GM12878 (cell line): ENCODE measurements around the gene TAS2R10. TPM values are rescaled to one million over a fixed set of nuclear protein-coding genes. Genes with fewer than 3 reads are reported as not detected.

ENCODE experiments used
- ATAC-seq: fragments of 200-7000 bp; cut with Tn5 transposase; 3 replicates; pipeline ENCODE4 v1.9.1; 2020; ENCODE audit warnings: mild to moderate bottlenecking, moderate library complexity
- BruUV-seq: library from RNA; stranded (reverse); fragments of 400-500 nt; replicated peaks from 2 replicates; lab custom pipeline; 2021; lab: Mats Ljungman, UMichigan
- CTCF ChIA-PET: fragments of 300-600 bp; sonication (Branson Sonifier 250); formaldehyde crosslinking; extraction: SDS; loops from one replicate; lab custom pipeline; 2021; ENCODE audit warnings: inconsistent platforms; lab: Yijun Ruan, JAX
- POLR2A ChIA-PET: fragments of 350-600 bp; formaldehyde crosslinking; extraction: SDS; loops from one replicate; lab custom pipeline; 2021; ENCODE audit warnings: inconsistent platforms; lab: Charles Lee
- RAD21 ChIA-PET: fragments of 300-600 bp; sonication (Branson Sonifier 250); formaldehyde crosslinking; loops from one replicate; lab custom pipeline; 2023; ENCODE audit warnings: antibody characterized with exemption; ENCODE audit not compliant: unreplicated experiment; lab: Charles Lee
- SMC1A ChIA-PET: fragments of 300-600 bp; sonication (Branson Sonifier 250); formaldehyde crosslinking; loops from one replicate; lab custom pipeline; 2023; ENCODE audit not compliant: unreplicated experiment, uncharacterized antibody; lab: Charles Lee
- DNase-seq: peaks from one replicate; pipeline ENCODE4 v3.0.0-alpha.2; 2011; ENCODE audit warnings: low read depth, low spot score
- FAIRE-seq: peaks from 3 replicates; lab custom pipeline; 2011; peaks lifted over from hg19 to GRCh38; lab: Jason Lieb, UNC
- H2AFZ ChIP-seq: 2 replicates; pipeline ENCODE4 v1.6.0; 2011; ENCODE audit warnings: low read depth, low read length, control low read depth; ENCODE audit not compliant: control insufficient read depth
- H3K27ac ChIP-seq: 2 replicates; pipeline ENCODE4 v1.5.1; 2011; ENCODE audit warnings: control low read depth; ENCODE audit not compliant: control insufficient read depth, insufficient read depth
- H3K27me3 ChIP-seq, 2 experiments: replicated peaks in 1 of 2; 2 replicates each; pipeline versions ENCODE4 v1.6.0 to v1.6.1; 2011; ENCODE audit warnings: low read length in 1 of 2; ENCODE audit not compliant: control insufficient read depth in 2 of 2, insufficient read depth in 2 of 2
- H3K36me3 ChIP-seq, 2 experiments: 2 replicates each; pipeline ENCODE4 v1.5.1; 2011; ENCODE audit warnings: low read length in 1 of 2; ENCODE audit not compliant: control insufficient read depth in 2 of 2, insufficient read depth in 2 of 2
- H3K4me1 ChIP-seq: 2 replicates; pipeline ENCODE4 v1.6.1; 2011; ENCODE audit warnings: mild to moderate bottlenecking, low read length, moderate library complexity, mixed read lengths; ENCODE audit not compliant: control insufficient read depth, insufficient read depth
- H3K4me2 ChIP-seq: 2 replicates; pipeline ENCODE4 v1.6.0; 2011; ENCODE audit warnings: control low read depth; ENCODE audit not compliant: control insufficient read depth, insufficient read depth
- H3K4me3 ChIP-seq: fragments of 200-600 bp; sonication (generic); 2 replicates; pipeline ENCODE4 v1.5.1; 2016
- H3K79me2 ChIP-seq: 2 replicates; pipeline ENCODE4 v1.6.0; 2011; ENCODE audit warnings: low read length; ENCODE audit not compliant: control insufficient read depth, insufficient read depth
- H3K9ac ChIP-seq: 2 replicates; pipeline ENCODE4 v1.8.0; 2011; ENCODE audit warnings: low read length, control low read depth, mixed read lengths; ENCODE audit not compliant: control insufficient read depth, insufficient read depth
- H3K9me3 ChIP-seq: replicated peaks from 3 replicates; pipeline ENCODE4 v1.5.1; 2011; ENCODE audit warnings: mild to moderate bottlenecking, low read length; ENCODE audit not compliant: control insufficient read depth, insufficient read depth
- H4K20me1 ChIP-seq: 2 replicates; pipeline ENCODE4 v1.6.0; 2011; ENCODE audit not compliant: control insufficient read depth, insufficient read depth
- E2F4 ChIP-seq: IDR thresholded peaks from 2 replicates; pipeline ENCODE4 v1.6.1; 2012; ENCODE audit warnings: low read depth, low read length, improper control_type of control experiment
- ELK1 ChIP-seq: IDR thresholded peaks from 2 replicates; pipeline ENCODE4 v1.6.1; 2012; ENCODE audit warnings: low read depth, low read length, improper control_type of control experiment
- ESRRA ChIP-seq: IDR thresholded peaks from 2 replicates; pipeline ENCODE4 v1.6.1; 2012; ENCODE audit warnings: mild to moderate bottlenecking, low read length, improper control_type of control experiment
- SIN3A ChIP-seq: IDR thresholded peaks from 2 replicates; pipeline ENCODE4 v1.6.1; 2012; ENCODE audit warnings: low read depth, low read length, improper control_type of control experiment
- SMAD1 ChIP-seq: fragments of 450-650 bp; IDR thresholded peaks from 2 replicates; pipeline ENCODE4 v1.6.1; 2018; ENCODE audit warnings: mild to moderate bottlenecking, low read depth; ENCODE audit not compliant: partially characterized antibody
- ZBTB33 ChIP-seq: fragments of 450-650 bp; IDR thresholded peaks from 2 replicates; pipeline ENCODE4 v1.6.1; 2017; ENCODE audit warnings: mild to moderate bottlenecking
- ZNF24 ChIP-seq: fragments of 450-650 bp; IDR thresholded peaks from 2 replicates; pipeline ENCODE4 v1.6.1; 2017; ENCODE audit warnings: antibody characterized with exemption, mild to moderate bottlenecking
- WGBS: methylation state at CpG from one replicate; pipeline ENCODE4 v1.1.6; 2016; ENCODE audit warnings: low lambda C conversion rate; ENCODE audit not compliant: insufficient replicate concordance, insufficient coverage; ENCODE audit errors: missing lambda C conversion rate; 5-methylcytosine and 5-hydroxymethylcytosine counted together
- in situ Hi-C: fragments of 300-500 bp; cut with MboI; formaldehyde crosslinking; loops from 9 replicates; pipeline ENCODE4 v1.14.3; 2018; ENCODE audit warnings: mixed read lengths
- intact Hi-C: fragments of 100-400 bp; cut with micrococcal nuclease; formaldehyde crosslinking; loops from one replicate; pipeline ENCODE4 v1.14.2; 2022; ENCODE audit not compliant: unreplicated experiment
- polyA plus RNA-seq, 11 experiments: library from polyadenylated mRNA; depleted of rRNA in 4 of 11; unstranded in 6 of 11; stranded (reverse) in 5 of 11; fragments of >200 nt; fragmentation: Nextera tagmentation in 4 of 11; fragmentation: Illumina TruSeq in 1 of 11; extraction: Ambion mirVana in 4 of 11; extraction: Trizol in 1 of 11; gene quantifications; 1 replicate in 1 of 11; 2 replicates in 10 of 11; pipeline versions ENCODE4 v1.2.1 to v1.2.3, GENCODE V29; 2011 to 2016; ENCODE audit warnings: inconsistent platforms in 2 of 11, missing spikeins in 2 of 11, low read depth in 1 of 11
- total RNA-seq, 4 experiments: library from RNA; depleted of rRNA in 3 of 4; stranded (reverse); fragments of >200 nt in 3 of 4; fragmentation: Illumina TruSeq in 1 of 4; extraction: Trizol in 1 of 4; gene quantifications; 2 replicates each; pipeline versions ENCODE4 v1.2.1 to v1.2.3, GENCODE V29; 2013 to 2021
- TF ChIP-seq, protein P1 (sequence below): IDR thresholded peaks from 2 replicates; pipeline ENCODE4 v1.6.1; 2011; ENCODE audit warnings: borderline replicate concordance, low read depth, mild to moderate bottlenecking, moderate library complexity, mixed read lengths, low read length; ENCODE audit not compliant: insufficient read depth; ENCODE audit errors: extremely low read length

TAS2R10 gene
- total and polyA plus RNA-seq, 10 of the 15 experiments (the other 5 are each of a cell fraction or from before 2014, with no cell fraction given) = 0.11 to 1.4 (median 0.54) TPM; not detected in 1

GRCh38 chr12:10849425-10849878 is 23.3 kb upstream of the TAS2R10 start, which contains the start of gene PRR4:
TSS of gene PRR4 (minus strand) at chr12:10849475. CDS start at chr12:10849437, 38 bp downstream.
- FAIRE-seq (no peak), ATAC-seq (no peak), DNase-seq (no peak)
- in situ Hi-C loops (no loop called here), intact Hi-C loops (no loop called here)
- Histone ChIP-seq H2AFZ (no peak within 1 kb of the TSS), H3K4me2 (no peak within 1 kb of the TSS), H3K79me2 (no peaks in the 10 kb centered on the region), H3K27me3 (no peaks in the 10 kb centered on the region), H3K4me3 (no peak within 1 kb of the TSS), H3K36me3 (peaks cover 0 to 2% of the 10 kb centered on the region in 2 experiments; a peak in 2 of 4 replicates), H3K4me1 (no peaks in the 10 kb centered on the region), H3K9me3 (no peaks in the 10 kb centered on the region), H4K20me1 (no peaks in the 10 kb centered on the region), H3K27ac (no peak within 1 kb of the TSS), H3K9ac (no peak within 1 kb of the TSS)
- ChIA-PET CTCF (no interaction called here), SMC1A (no interaction called here), RAD21 (no interaction called here), POLR2A (no interaction called here)
- TF ChIP-seq ZBTB33 (no peak), ESRRA (no peak)
- 91% methylated on average over 4 of the region's 4 CpGs for WGBS
- no TSS peak for BruUV-seq

GRCh38 chr12:10847744-10848143 is 21.6 kb upstream of the TAS2R10 start:
- Histone ChIP-seq H2AFZ (no peak overlapping the region), H3K4me3 (no peak overlapping the region), H3K9me3 (no peaks in the 10 kb centered on the region), H3K27me3 (no peaks in the 10 kb centered on the region), H3K36me3 (peaks cover 0 to 2% of the 10 kb centered on the region in 2 experiments; a peak in 1 of 4 replicates), H4K20me1 (no peaks in the 10 kb centered on the region), H3K4me1 (no peaks in the 10 kb centered on the region), H3K4me2 (no peak overlapping the region), H3K27ac (no peak overlapping the region), H3K9ac (no peak overlapping the region), H3K79me2 (no peaks in the 10 kb centered on the region)
- in situ Hi-C loops (no loop called here), intact Hi-C loops (no loop called here)
- CTCF ChIA-PET = interaction anchor here (0.6 to 0.8 kb wide), 2 partner anchors 19 to 93 kb away, joined by 3 to 5 read pairs; no protein-coding TSS in a partner anchor
- no peak for DNase-seq
- WGBS = 50% methylated on average over 2 of the region's 2 CpGs
- RAD21 ChIA-PET = no interaction called here
- SMC1A ChIA-PET = interaction anchor here (0.6 kb wide), 1 partner anchor 680 kb away, joined by 3 read pairs; no protein-coding TSS in a partner anchor
- BruUV-seq = no TSS peak
- FAIRE-seq = no peak
- ATAC-seq = no peak
- POLR2A ChIA-PET = no interaction called here
- TF ChIP-seq SIN3A (no peak), E2F4 (no peak), SMAD1 (no peak), ELK1 (no peak), ZNF24 (no peak)
- TF ChIP-seq, protein P1, sequence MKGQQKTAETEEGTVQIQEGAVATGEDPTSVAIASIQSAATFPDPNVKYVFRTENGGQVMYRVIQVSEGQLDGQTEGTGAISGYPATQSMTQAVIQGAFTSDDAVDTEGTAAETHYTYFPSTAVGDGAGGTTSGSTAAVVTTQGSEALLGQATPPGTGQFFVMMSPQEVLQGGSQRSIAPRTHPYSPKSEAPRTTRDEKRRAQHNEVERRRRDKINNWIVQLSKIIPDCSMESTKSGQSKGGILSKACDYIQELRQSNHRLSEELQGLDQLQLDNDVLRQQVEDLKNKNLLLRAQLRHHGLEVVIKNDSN = no peak
